Amniotic epithelial cell (primary cell): ENCODE measurements around the gene DNAJC11.
"Not testable (repeated sequence)": the region's sequence is repeated elsewhere in the genome, so short reads cannot be mapped to it uniquely, and the experiment has no call there.

Experiments used
- DNase-seq: peaks from one replicate; pipeline ENCODE4 v3.0.0-alpha.2; 2010; ENCODE audit warnings: low read depth

DNAJC11 gene

GRCh38 chr1:6652986-6653385 lies 48.6 kb downstream of the DNAJC11 start:
- no peak for DNase-seq

DNA sequence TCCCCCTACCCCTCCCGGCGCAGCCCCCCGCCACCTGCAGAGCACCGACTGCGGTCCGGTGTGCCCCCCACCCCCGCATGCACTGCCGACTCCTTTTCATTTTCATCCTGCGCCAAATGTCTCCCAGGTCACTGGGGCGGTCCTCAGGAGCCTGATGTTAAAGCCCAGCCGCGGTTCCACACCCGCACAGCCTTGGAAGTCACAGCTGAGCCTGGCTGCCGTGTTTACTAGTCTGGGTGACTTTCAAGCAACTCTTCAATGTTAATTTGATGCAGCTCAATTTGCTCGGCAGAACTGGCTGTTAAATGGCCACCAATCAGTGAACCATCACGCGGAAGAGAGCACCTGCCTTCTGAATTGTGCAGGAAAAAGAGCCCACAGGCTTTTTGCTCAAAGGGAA lies 49.7 kb downstream of the DNAJC11 start:
- no peak for DNase-seq

DNA sequence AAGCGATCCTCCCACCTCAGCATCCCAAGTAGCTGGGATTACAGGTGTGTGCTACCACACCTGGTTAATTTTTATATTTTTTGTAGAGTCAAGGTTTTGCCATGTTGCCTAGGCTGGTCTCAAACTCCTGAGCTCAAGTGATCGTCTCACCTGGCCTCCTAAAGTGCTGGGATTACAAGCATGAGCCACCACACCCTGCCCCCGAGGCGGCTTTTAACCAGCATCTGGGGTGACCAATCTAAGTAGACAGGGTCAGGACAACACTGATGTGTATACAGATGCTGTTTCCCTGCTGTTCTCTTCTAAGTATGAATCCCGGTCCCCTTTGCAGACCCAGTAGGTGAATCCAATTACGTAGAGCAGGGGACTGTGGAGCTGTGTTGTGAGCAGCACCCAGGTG lies 53.1 kb downstream of the DNAJC11 start:
- no peak for DNase-seq

GRCh38 chr1:6646499-6647148 lies 55.0 kb downstream of the DNAJC11 start:
- peak; percentile 52 for DNase-seq

- DNase-seq, result no peak
These were observed 56.6 kb downstream of the DNAJC11 start for GRCh38 chr1:6645018-6645417.

DNA sequence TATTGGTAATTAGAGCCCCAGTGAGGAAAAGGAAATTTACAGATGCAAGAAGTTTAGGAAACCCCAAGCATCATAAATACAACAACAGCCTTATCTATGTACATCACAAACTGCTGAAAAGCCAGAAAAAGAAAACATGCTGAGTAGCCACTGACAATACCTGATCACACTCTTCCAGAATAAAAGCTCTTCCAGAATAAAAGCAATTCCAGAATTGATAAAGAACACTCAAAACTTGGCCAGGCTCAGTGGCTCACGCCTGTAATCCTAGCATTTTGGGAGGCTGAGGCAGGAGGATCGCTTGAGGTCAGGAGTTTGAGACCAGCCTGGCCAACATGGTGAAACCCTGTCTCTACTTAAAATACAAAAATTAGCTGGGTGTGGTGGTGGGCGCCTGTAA lies 60.7 kb downstream of the DNAJC11 start:
- not testable (repeated sequence) for DNase-seq

DNA sequence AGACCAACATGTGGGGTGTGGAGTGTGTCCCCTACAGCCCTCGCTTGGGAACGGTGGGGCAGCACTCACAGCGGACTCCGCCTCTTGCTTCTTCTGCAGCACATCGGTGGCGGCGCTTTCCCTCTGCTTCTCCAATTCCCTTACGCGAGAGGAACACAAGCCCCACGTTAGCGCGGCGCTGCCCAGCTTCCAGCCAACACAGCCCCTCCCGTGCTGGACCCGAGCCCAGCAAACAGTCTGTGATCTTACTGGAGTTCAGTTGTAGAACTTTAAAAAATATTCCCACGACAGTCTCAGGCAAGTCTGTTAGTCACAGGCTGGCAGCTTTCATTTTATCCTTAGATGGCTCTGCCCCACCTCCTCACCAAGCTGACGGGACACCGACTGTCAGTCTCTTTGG lies 63.4 kb downstream of the DNAJC11 start:
- no peak for DNase-seq

- DNase-seq, result no peak
These were observed 63.8 kb downstream of the DNAJC11 start for GRCh38 chr1:6637770-6638169.

- DNase-seq, result not testable (repeated sequence)
These were observed 64.8 kb downstream of the DNAJC11 start for GRCh38 chr1:6636778-6637177.

DNA sequence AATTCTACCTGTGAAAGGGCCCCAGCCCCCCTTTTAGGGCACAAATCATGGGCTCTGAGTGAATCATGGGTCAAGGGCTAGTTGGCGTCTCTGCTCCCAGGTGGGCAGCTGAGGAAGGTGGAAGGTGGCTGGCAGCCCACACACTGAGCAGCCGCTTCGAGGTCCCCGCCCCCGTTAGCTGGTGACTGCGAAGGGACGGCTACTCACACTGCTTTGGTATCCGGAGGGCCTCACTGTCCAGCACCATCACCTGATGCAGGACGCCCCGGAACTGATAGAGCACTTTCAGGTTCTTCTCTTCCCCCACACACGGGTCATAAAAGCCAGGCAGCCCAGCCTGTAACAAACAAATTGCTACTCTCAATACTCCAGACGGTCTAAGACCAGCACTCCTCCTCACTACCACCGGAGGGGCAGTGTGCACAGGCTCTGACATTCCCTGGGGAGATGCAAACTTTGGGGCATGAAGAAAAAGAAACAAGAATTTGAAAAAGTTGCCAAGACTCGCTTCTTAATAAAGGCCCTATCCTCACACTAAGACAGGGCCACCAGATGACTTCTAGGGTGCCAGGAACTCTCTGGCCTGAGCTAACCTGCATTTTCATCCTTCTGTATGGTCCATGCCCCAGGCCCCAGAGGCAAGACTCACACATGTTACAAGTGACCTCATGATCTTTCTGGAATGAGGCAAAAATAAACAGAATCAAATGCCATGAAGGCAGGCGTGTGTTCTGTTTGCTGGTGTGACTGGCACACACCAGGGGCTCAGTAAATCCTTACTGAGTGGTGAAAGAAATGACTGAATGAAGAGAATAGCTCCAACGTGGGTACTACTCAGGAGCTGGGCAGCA lies 65.5 kb downstream of the DNAJC11 start:
- DNase-seq, result no peak

GRCh38 chr1:6635161-6635909 lies 66.3 kb downstream of the DNAJC11 start:
- DNase-seq, result no peak

DNA sequence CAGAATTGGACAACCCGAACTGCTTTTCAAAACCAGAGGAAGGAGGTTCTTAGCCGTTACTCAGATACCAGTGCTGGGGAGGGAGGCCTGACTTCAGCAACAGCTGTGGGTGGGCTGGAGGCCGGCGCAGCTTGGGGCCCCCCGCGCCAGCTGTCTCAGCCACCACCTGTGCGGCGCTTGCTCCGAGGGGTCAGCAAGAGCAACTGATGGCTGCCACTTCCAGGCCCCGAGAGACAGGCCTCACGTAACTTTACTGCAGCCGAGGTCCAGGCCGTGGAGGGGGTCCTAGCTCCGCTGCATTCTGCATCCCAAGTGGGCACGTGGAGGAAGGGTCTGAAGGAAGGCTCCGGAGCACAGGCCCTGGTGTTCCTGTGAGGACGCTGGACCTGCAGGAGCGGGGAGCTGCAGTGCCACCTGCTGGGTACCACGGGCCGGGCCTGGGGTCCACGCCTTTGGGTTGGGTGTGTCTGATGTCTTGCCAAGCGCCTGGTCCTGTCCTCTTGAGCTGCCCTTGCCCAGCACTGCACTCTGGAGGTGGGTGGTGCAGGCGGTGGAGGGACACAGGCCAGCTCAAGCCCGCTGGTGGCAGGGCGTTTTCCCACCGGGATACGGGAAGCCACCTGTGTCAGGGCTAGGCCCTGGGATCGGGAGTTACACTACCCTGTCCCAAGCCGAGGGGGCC lies 67.1 kb downstream of the DNAJC11 start:
- peak; percentile 33 for DNase-seq

- DNase-seq, result no peak
These were observed 68.8 kb downstream of the DNAJC11 start for GRCh38 chr1:6632588-6633514.

- no peak for DNase-seq
These were observed 70.6 kb downstream of the DNAJC11 start for GRCh38 chr1:6631058-6631457.

GRCh38 chr1:6630027-6630426 lies 71.6 kb downstream of the DNAJC11 start:
- DNase-seq, result no peak

- DNase-seq, result no peak
These were observed 72.6 kb downstream of the DNAJC11 start for GRCh38 chr1:6628971-6629479.

GRCh38 chr1:6627841-6628545 lies 73.6 kb downstream of the DNAJC11 start:
- DNase-seq, result no peak

DNA sequence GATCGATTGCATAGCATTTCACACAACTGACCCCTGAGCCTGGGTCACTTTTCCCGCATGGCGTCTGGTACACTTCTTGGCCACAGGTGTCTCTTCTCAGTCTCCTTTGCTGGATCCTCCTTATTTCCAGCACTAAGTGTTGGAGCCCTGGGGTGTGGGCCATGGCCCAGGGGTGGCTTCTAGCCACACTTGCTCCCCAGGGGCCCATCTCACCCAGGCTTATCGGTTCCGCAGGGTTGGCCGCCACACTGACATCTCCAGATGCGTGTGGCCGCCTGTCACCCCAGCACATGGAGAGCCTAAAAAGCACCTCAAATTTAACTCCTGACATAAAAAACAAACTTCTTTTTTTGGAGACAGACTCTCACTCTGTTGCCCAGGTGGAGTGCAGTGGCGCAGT lies 74.6 kb downstream of the DNAJC11 start:
- no peak for DNase-seq

DNA sequence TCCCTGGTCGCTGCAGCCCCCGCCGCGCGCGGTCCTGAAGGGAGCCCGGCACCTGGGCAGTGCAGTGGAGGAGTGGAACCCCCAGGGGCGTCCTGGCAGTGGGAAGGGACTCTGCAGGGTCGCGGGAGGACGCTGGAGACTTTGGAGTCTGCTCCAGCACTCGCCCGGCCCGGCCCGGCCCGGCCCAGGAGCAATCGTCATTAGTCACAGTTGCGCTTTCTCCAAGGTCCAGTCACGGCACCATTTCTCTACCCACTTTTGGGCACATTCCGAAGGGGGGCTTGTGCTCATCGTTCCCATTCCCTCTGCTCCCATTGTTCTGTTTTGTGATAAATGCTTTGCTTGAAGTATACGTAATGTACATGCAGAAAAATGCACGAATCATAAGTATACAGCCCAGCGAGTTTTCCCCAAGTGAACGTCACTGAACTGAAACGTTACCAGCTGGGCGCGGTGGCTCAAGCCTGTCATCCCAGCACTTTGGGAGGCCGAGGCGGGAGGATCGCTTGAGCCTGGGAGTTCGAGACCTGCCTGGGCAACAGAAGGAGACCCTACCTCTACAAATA lies 75.9 kb downstream of the DNAJC11 start:
- DNase-seq, result peak; percentile 42
